ENCODE data around the gene GOLGA6A. TPM values are rescaled to one million over a fixed set of nuclear protein-coding genes. Genes with fewer than 3 reads are reported as not detected.

Gene GOLGA6A
- total and polyA plus RNA-seq, 9 of the 15 experiments (the other 6 are each of a cell fraction or from before 2014, with no cell fraction given), result not detected

GRCh38 chr15:74043425-74044266 lies 38.7 kb downstream of the GOLGA6A start:
- H3K9ac ChIP-seq (ENCODE audit: insufficient read depth in 1 of 2, low read depth in 2 of 2, low read length in 2 of 2), result no peak overlapping the region
- no peaks in the 10 kb centered on the region for H3K9me3 ChIP-seq (replicated peaks; ENCODE audit: control insufficient read depth, insufficient read depth, low read depth, low read length)
- peaks cover 29% of the 10 kb centered on the region for H4K20me1 ChIP-seq (replicated peaks; ENCODE audit: control insufficient read depth, insufficient read depth, low read length)
- no peak for TF ChIP-seq ATF3 (IDR thresholded peaks at IDR 0.05)
- TF ChIP-seq ATF3 (CRISPR knock-in tag; conservative IDR thresholded peaks at IDR 0.05), result no peak
- no peak for TF ChIP-seq NR3C1 (CRISPR knock-in tag; IDR thresholded peaks at IDR 0.05)
- no peak for TF ChIP-seq ZNF668 (CRISPR knock-in tag; IDR thresholded peaks at IDR 0.05)
- no peak for ATAC-seq
- H3K4me3 ChIP-seq, result no peak overlapping the region
- FAIRE-seq, result no peak
- H3K9me1 ChIP-seq (ENCODE audit: control insufficient read depth, insufficient read depth, low read length), result no peaks in the 10 kb centered on the region
- no peaks in the 10 kb centered on the region for H3K79me2 ChIP-seq (ENCODE audit: control insufficient read depth, insufficient read depth, low read length)
- BruUV-seq (replicated peaks), result no TSS peak
- H3K36me3 ChIP-seq (ENCODE audit: control insufficient read depth, insufficient read depth, low read length), result no peaks in the 10 kb centered on the region
- in situ Hi-C loops (cut with MboI), result no loop called here
- no peak overlapping the region for H2AFZ ChIP-seq (ENCODE audit: low read depth, low read length)
- ChIA-PET CTCF (ENCODE audit: low intra/inter-chr PET ratio) (no interaction called here), POLR2A (interaction anchor here (1.2 kb wide), 1 partner anchor 10 kb away, joined by 4 read pairs; no protein-coding TSS in a partner anchor)
- H3K27me3 ChIP-seq (ENCODE audit: control insufficient read depth in 2 of 2, insufficient read depth in 2 of 2, low read length in 2 of 2), result peaks cover 0 to 29% of the 10 kb centered on the region in 2 experiments; a peak in 3 of 5 replicates
- H3K4me2 ChIP-seq (ENCODE audit: insufficient read depth, low read length), result no peak overlapping the region
- intact Hi-C loops (cut with micrococcal nuclease), result no loop called here
- no peak overlapping the region for H3K27ac ChIP-seq (ENCODE audit: extremely low read depth, low read depth, low read length)
- 20% methylated on average over 5 of the region's 7 CpGs for WGBS (ENCODE audit: insufficient coverage, low coverage, missing lambda C conversion rate)
- peaks cover 0 to 13% of the 10 kb centered on the region in 2 experiments; a peak in 3 of 5 replicates for H3K4me1 ChIP-seq (replicated peaks in 1 of 2; ENCODE audit: control insufficient read depth in 2 of 2, insufficient read depth in 2 of 2, low read length in 2 of 2)
- peak in 1 of 4 experiments; percentile 8 for DNase-seq (ENCODE audit: extremely low read depth in 1 of 4, low spot score in 3 of 4)

Measured in K562 (cell line).